Measurements from ENCODE around the gene RHOG.

RHOG gene

DNA sequence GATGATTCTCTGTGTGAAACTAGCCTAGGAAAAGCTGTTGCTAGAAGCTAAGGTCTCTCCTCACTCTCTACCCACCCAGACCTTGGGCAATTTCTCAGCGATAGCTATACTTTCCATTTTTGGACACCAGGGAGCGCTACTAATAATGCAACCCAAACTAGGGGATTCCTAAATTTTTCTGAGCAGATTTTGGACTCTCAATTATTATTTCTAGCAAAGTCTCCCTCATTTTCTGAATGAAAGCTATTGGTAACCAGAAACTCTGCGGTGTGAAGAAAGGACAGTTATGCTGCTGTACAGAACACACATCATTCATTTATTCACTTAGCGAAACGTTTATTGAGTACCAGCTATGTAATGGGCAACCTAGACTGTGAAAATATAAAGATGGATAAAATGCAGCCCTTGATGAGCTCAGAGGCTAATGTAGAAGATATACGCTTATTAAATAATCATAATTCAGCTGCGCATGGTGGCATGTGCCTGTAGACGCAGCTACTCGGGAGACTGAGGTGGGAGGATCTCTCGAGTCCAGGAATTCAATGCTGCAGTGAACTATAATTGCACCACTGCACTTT lies 8.6 kb upstream of the RHOG start:
- Histone ChIP-seq H2AK5ac (ENCODE audit: low read length, severe bottlenecking) (no peak overlapping the region), H3K4me2 (ENCODE audit: low read length, poor library complexity, severe bottlenecking) (no peak overlapping the region), H3K4me1 (ENCODE audit: control insufficient read depth, insufficient read depth, low read depth, low read length) (peaks cover 1% of the 10 kb centered on the region), H3K14ac (ENCODE audit: low read length in 2 of 2) (no peak overlapping the region), H2BK5ac (ENCODE audit: low read depth, low read length, poor library complexity, severe bottlenecking) (no peak overlapping the region), H2BK15ac (ENCODE audit: low read depth, poor library complexity, severe bottlenecking) (no peak overlapping the region), H2AFZ (ENCODE audit: low read depth, low read length) (no peak overlapping the region), H3K79me1 (replicated peaks; ENCODE audit: low read length, poor library complexity, severe bottlenecking) (no peaks in the 10 kb centered on the region), H3K27me3 (ENCODE audit: control insufficient read depth in 1 of 2, insufficient read depth in 1 of 2, low read length in 2 of 2) (no peaks in the 10 kb centered on the region), H3K23ac (ENCODE audit: low read length in 2 of 2) (no peak overlapping the region), H3K18ac (ENCODE audit: low read depth in 1 of 2, low read length in 2 of 2) (no peak overlapping the region), H3K4ac (ENCODE audit: low read depth in 1 of 2, low read length in 2 of 2) (no peak overlapping the region), H2BK12ac (ENCODE audit: low read length in 2 of 2) (no peak overlapping the region), H3K4me3 (ENCODE audit: insufficient read depth in 1 of 2, low read depth in 1 of 2, low read length in 2 of 2) (no peak overlapping the region), H4K91ac (ENCODE audit: low read length) (no peak overlapping the region), H4K8ac (ENCODE audit: low read length) (no peak overlapping the region), H2BK120ac (ENCODE audit: low read depth, low read length) (no peak overlapping the region), H3K27ac (ENCODE audit: low read length, poor library complexity, severe bottlenecking) (no peak overlapping the region), H3K36me3 (ENCODE audit: control insufficient read depth in 1 of 2, insufficient read depth in 2 of 2, low read depth in 1 of 2, low read length in 2 of 2) (no peaks in the 10 kb centered on the region), H3K9me3 (ENCODE audit: control insufficient read depth, low read length) (no peaks in the 10 kb centered on the region), H3K9ac (ENCODE audit: low read length) (no peak overlapping the region)
- 71% methylated on average over 9 of the region's 10 CpGs for WGBS
- peak; percentile 63 for DNase-seq

DNA sequence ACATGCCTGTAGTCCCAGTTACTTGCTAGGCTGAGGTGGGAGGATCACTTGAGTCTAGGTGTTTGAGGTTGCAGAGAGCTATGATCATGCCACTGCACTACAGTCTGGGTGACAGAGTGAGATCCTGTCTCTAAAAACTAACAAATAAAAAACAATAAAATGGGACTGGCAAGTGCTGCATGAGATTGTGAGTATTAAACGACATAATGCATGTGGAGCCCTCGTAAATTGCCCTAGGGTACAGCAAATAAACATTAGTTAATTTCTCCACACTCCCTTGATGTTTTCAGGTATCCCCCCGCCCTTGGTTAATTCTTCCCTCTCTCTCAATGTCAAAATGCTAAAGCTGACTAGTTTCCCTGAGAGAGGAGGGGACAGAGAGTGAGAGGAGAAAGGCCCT lies 4.9 kb upstream of the RHOG start:
- Histone ChIP-seq H3K9ac (ENCODE audit: low read length) (no peak overlapping the region), H4K8ac (ENCODE audit: low read length) (no peak overlapping the region), H3K27me3 (ENCODE audit: control insufficient read depth in 1 of 2, insufficient read depth in 1 of 2, low read length in 2 of 2) (no peaks in the 10 kb centered on the region), H3K79me1 (replicated peaks; ENCODE audit: low read length, poor library complexity, severe bottlenecking) (no peaks in the 10 kb centered on the region), H2AFZ (ENCODE audit: low read depth, low read length) (no peak overlapping the region), H3K14ac (ENCODE audit: low read length in 2 of 2) (no peak overlapping the region), H3K4me2 (ENCODE audit: low read length, poor library complexity, severe bottlenecking) (no peak overlapping the region), H2BK15ac (ENCODE audit: low read depth, poor library complexity, severe bottlenecking) (no peak overlapping the region), H2BK12ac (ENCODE audit: low read length in 2 of 2) (no peak overlapping the region), H3K23ac (ENCODE audit: low read length in 2 of 2) (no peak overlapping the region), H3K4me1 (ENCODE audit: control insufficient read depth, insufficient read depth, low read depth, low read length) (peaks cover 3% of the 10 kb centered on the region), H3K27ac (ENCODE audit: low read length, poor library complexity, severe bottlenecking) (no peak overlapping the region), H2BK5ac (ENCODE audit: low read depth, low read length, poor library complexity, severe bottlenecking) (no peak overlapping the region), H3K4me3 (ENCODE audit: insufficient read depth in 1 of 2, low read depth in 1 of 2, low read length in 2 of 2) (no peak overlapping the region), H2BK120ac (ENCODE audit: low read depth, low read length) (no peak overlapping the region), H2AK5ac (ENCODE audit: low read length, severe bottlenecking) (no peak overlapping the region), H4K91ac (ENCODE audit: low read length) (no peak overlapping the region), H3K4ac (ENCODE audit: low read depth in 1 of 2, low read length in 2 of 2) (no peak overlapping the region), H3K18ac (ENCODE audit: low read depth in 1 of 2, low read length in 2 of 2) (no peak overlapping the region), H3K9me3 (ENCODE audit: control insufficient read depth, low read length) (no peaks in the 10 kb centered on the region), H3K36me3 (ENCODE audit: control insufficient read depth in 1 of 2, insufficient read depth in 2 of 2, low read depth in 1 of 2, low read length in 2 of 2) (no peaks in the 10 kb centered on the region)
- no peak for DNase-seq
- 71% methylated on average over 3 of the region's 3 CpGs for WGBS

DNA sequence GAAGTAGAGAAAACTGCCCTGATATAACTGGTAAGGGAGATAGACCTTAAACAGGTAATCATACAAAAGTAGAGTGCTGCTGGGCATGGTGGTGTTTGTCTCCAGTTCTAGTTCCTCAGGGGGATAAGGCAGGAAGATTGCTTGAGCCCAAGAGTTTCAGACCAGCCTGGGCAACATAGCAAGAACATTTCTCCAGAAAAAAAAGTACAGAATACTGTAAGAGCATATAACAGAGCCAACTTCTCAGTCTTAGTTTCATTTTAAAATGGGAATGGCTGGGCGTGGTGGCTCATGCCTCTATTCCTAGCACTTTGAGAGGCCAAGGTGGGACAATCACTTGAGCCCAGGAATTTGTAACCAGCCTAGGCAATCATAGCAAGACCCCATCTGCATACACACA lies 4.5 kb upstream of the RHOG start:
- Histone ChIP-seq H4K91ac (ENCODE audit: low read length) (no peak overlapping the region), H3K4me3 (ENCODE audit: insufficient read depth in 1 of 2, low read depth in 1 of 2, low read length in 2 of 2) (no peak overlapping the region), H2BK5ac (ENCODE audit: low read depth, low read length, poor library complexity, severe bottlenecking) (no peak overlapping the region), H3K4me1 (ENCODE audit: control insufficient read depth, insufficient read depth, low read depth, low read length) (peaks cover 3% of the 10 kb centered on the region), H2AFZ (ENCODE audit: low read depth, low read length) (no peak overlapping the region), H2BK15ac (ENCODE audit: low read depth, poor library complexity, severe bottlenecking) (no peak overlapping the region), H3K27ac (ENCODE audit: low read length, poor library complexity, severe bottlenecking) (no peak overlapping the region), H2BK120ac (ENCODE audit: low read depth, low read length) (no peak overlapping the region), H3K14ac (ENCODE audit: low read length in 2 of 2) (no peak overlapping the region), H4K8ac (ENCODE audit: low read length) (no peak overlapping the region), H3K4ac (ENCODE audit: low read depth in 1 of 2, low read length in 2 of 2) (no peak overlapping the region), H2BK12ac (ENCODE audit: low read length in 2 of 2) (no peak overlapping the region), H3K18ac (ENCODE audit: low read depth in 1 of 2, low read length in 2 of 2) (no peak overlapping the region), H3K9me3 (ENCODE audit: control insufficient read depth, low read length) (no peaks in the 10 kb centered on the region), H3K36me3 (ENCODE audit: control insufficient read depth in 1 of 2, insufficient read depth in 2 of 2, low read depth in 1 of 2, low read length in 2 of 2) (no peaks in the 10 kb centered on the region), H3K23ac (ENCODE audit: low read length in 2 of 2) (no peak overlapping the region), H2AK5ac (ENCODE audit: low read length, severe bottlenecking) (no peak overlapping the region), H3K4me2 (ENCODE audit: low read length, poor library complexity, severe bottlenecking) (no peak overlapping the region), H3K27me3 (ENCODE audit: control insufficient read depth in 1 of 2, insufficient read depth in 1 of 2, low read length in 2 of 2) (no peaks in the 10 kb centered on the region), H3K9ac (ENCODE audit: low read length) (no peak overlapping the region), H3K79me1 (replicated peaks; ENCODE audit: low read length, poor library complexity, severe bottlenecking) (no peaks in the 10 kb centered on the region)
- 100% methylated on average over 1 of the region's 1 CpG for WGBS
- no peak for DNase-seq

DNA sequence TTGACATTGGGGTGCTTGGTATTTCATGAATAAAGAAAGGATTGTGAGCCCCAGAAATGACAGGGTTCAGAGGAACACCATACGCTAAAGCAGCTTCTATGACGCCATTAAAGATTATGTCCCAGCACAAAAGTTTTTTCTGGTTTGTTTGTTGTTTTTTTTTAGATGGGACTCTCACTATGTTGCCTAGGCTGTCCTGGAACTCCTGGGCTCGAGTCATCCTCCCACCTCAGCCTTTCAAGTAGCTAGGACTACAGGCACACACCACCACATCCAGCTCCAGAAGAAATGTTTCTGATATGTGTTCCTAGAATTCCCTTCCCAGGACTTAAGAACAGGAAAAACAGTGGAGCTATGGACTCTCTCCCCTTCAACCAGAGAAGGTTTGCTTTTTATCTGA lies 2.6 kb upstream of the RHOG start:
- H3K79me1 ChIP-seq (replicated peaks; ENCODE audit: low read length, poor library complexity, severe bottlenecking), result peaks cover 2% of the 10 kb centered on the region
- 88% methylated on average over 3 of the region's 3 CpGs for WGBS
- no peak for DNase-seq
- no peak overlapping the region for H4K8ac ChIP-seq (ENCODE audit: low read length)
- no peak overlapping the region for H2AK5ac ChIP-seq (ENCODE audit: low read length, severe bottlenecking)
- no peak overlapping the region for H3K14ac ChIP-seq (ENCODE audit: low read length in 2 of 2)
- no peak overlapping the region for H2BK5ac ChIP-seq (ENCODE audit: low read depth, low read length, poor library complexity, severe bottlenecking)
- H3K9ac ChIP-seq (ENCODE audit: low read length), result no peak overlapping the region
- H3K18ac ChIP-seq (ENCODE audit: low read depth in 1 of 2, low read length in 2 of 2), result no peak overlapping the region
- no peak overlapping the region for H3K4me2 ChIP-seq (ENCODE audit: low read length, poor library complexity, severe bottlenecking)
- no peak overlapping the region for H3K27ac ChIP-seq (ENCODE audit: low read length, poor library complexity, severe bottlenecking)
- H3K4me3 ChIP-seq (ENCODE audit: insufficient read depth in 1 of 2, low read depth in 1 of 2, low read length in 2 of 2), result no peak overlapping the region
- H2BK12ac ChIP-seq (ENCODE audit: low read length in 2 of 2), result no peak overlapping the region
- H3K4me1 ChIP-seq (ENCODE audit: control insufficient read depth, insufficient read depth, low read depth, low read length), result peaks cover 12% of the 10 kb centered on the region
- H2BK15ac ChIP-seq (ENCODE audit: low read depth, poor library complexity, severe bottlenecking), result no peak overlapping the region
- no peak overlapping the region for H2BK120ac ChIP-seq (ENCODE audit: low read depth, low read length)
- H3K23ac ChIP-seq (ENCODE audit: low read length in 2 of 2), result no peak overlapping the region
- H2AFZ ChIP-seq (ENCODE audit: low read depth, low read length), result no peak overlapping the region
- no peaks in the 10 kb centered on the region for H3K9me3 ChIP-seq (ENCODE audit: control insufficient read depth, low read length)
- no peaks in the 10 kb centered on the region for H3K27me3 ChIP-seq (ENCODE audit: control insufficient read depth in 1 of 2, insufficient read depth in 1 of 2, low read length in 2 of 2)
- no peaks in the 10 kb centered on the region for H3K36me3 ChIP-seq (ENCODE audit: control insufficient read depth in 1 of 2, insufficient read depth in 2 of 2, low read depth in 1 of 2, low read length in 2 of 2)
- no peak overlapping the region for H4K91ac ChIP-seq (ENCODE audit: low read length)
- H3K4ac ChIP-seq (ENCODE audit: low read depth in 1 of 2, low read length in 2 of 2), result no peak overlapping the region

Data from mesenchymal stem cell (in vitro differentiated cells and primary cell).